Measurements from ENCODE around the gene CYP4V2.
"Not testable (repeated sequence)": the region's sequence is repeated elsewhere in the genome, so short reads cannot be mapped to it uniquely, and the experiment has no call there.

CYP4V2 gene

GRCh38 chr4:186236126-186236525 lies 44.8 kb downstream of the CYP4V2 start:
- DNase-seq, result no peak

GRCh38 chr4:186240452-186240847 lies 49.1 kb downstream of the CYP4V2 start:
- DNase-seq, result no peak

GRCh38 chr4:186240848-186241491 lies 49.6 kb downstream of the CYP4V2 start:
- no peak for DNase-seq

- no peak for DNase-seq
These were observed 50.2 kb downstream of the CYP4V2 start for GRCh38 chr4:186241616-186242015.

- DNase-seq, result not testable (repeated sequence)
These were observed 50.7 kb downstream of the CYP4V2 start for GRCh38 chr4:186242031-186242430.

GRCh38 chr4:186243331-186243730 lies 52.0 kb downstream of the CYP4V2 start:
- no peak for DNase-seq

- DNase-seq, result no peak
These were observed 53.5 kb downstream of the CYP4V2 start for GRCh38 chr4:186244835-186245234.

- not testable (repeated sequence) for DNase-seq
These were observed 55.8 kb downstream of the CYP4V2 start for GRCh38 chr4:186247062-186247752.

GRCh38 chr4:186248643-186249042 lies 57.3 kb downstream of the CYP4V2 start:
- no peak for DNase-seq

GRCh38 chr4:186249785-186250754 lies 58.7 kb downstream of the CYP4V2 start:
- no peak for DNase-seq

GRCh38 chr4:186250760-186251159 lies 59.4 kb downstream of the CYP4V2 start:
- no peak for DNase-seq

- no peak for DNase-seq
These were observed 63.8 kb downstream of the CYP4V2 start for GRCh38 chr4:186255122-186255521.

- no peak for DNase-seq
These were observed 66.9 kb downstream of the CYP4V2 start for GRCh38 chr4:186258216-186258811.

GRCh38 chr4:186260117-186260503 lies 68.7 kb downstream of the CYP4V2 start:
- no peak for DNase-seq
